Activated T-helper 1 cell treated with anti-CD3 and anti-CD28 coated beads, Interleukin-12 subunit alpha, Interleukin-12 subunit beta, Interleukin-2, Interleukin-4 antibody, amounts not matched to agents 30 ng/mL and 10 ng/mL and 1 ng/mL, durations not matched to agents 14 hours and 24 hours and 36 hours (primary cell): Measurements from ENCODE around the gene INTS7. TPM values are rescaled to one million over a fixed set of nuclear protein-coding genes. Genes with fewer than 3 reads are reported as not detected.
"Not testable (repeated sequence)": the region's sequence is repeated elsewhere in the genome, so short reads cannot be mapped to it uniquely, and the experiment has no call there.

Experiments used
- DNase-seq: peaks from one replicate; pipeline ENCODE4 v3.0.0; 2021; ENCODE audit warnings: low spot score
- H3K27ac Mint-ChIP-seq: one replicate; pipeline ENCODE4 v1.8.0; 2021; ENCODE audit warnings: mild to moderate bottlenecking, mixed read lengths
- H3K27me3 Mint-ChIP-seq: one replicate; pipeline ENCODE4 v1.8.0; 2022; ENCODE audit warnings: mild to moderate bottlenecking, moderate library complexity, mixed read lengths; ENCODE audit not compliant: insufficient read depth
- H3K36me3 Mint-ChIP-seq: one replicate; pipeline ENCODE4 v1.8.0; 2021; ENCODE audit warnings: low read depth, mixed read lengths
- H3K4me1 Mint-ChIP-seq: one replicate; pipeline ENCODE4 v1.8.0; 2021; ENCODE audit warnings: low read depth, mixed read lengths
- H3K4me3 Mint-ChIP-seq: one replicate; pipeline ENCODE4 v1.8.0; 2021; ENCODE audit warnings: mild to moderate bottlenecking, moderate library complexity, mixed read lengths
- H3K9me3 Mint-ChIP-seq: one replicate; pipeline ENCODE4 v1.8.0; 2021; ENCODE audit warnings: mixed read lengths
- intact Hi-C: fragments of 100-400 bp; cut with micrococcal nuclease; formaldehyde crosslinking; loops from one replicate; pipeline ENCODE4 v1.15.1; 2024
- total RNA-seq: library from RNA; stranded (reverse); gene quantifications from 2 replicates; pipeline ENCODE4 v1.2.3, GENCODE V29; 2022

Gene INTS7
- total RNA-seq, 1 donor from 2014 or later = 33.2 TPM

GRCh38 chr1:211997426-211997825 is 37.9 kb downstream of the INTS7 start:
- H3K36me3 Mint-ChIP-seq = peaks cover 29% of the 10 kb centered on the region
- H3K4me3 Mint-ChIP-seq, H3K4me1 Mint-ChIP-seq, H3K9me3 Mint-ChIP-seq, DNase-seq, intact Hi-C loops, H3K27ac Mint-ChIP-seq, H3K27me3 Mint-ChIP-seq: not testable (repeated sequence)

GRCh38 chr1:211991695-211992094 is 43.7 kb downstream of the INTS7 start:
- DNase-seq = no peak
- no peak overlapping the region for H3K27ac Mint-ChIP-seq
- H3K27me3 Mint-ChIP-seq = no peaks in the 10 kb centered on the region
- peaks cover 21% of the 10 kb centered on the region for H3K4me1 Mint-ChIP-seq
- H3K4me3 Mint-ChIP-seq = no peak overlapping the region
- no peaks in the 10 kb centered on the region for H3K9me3 Mint-ChIP-seq
- peaks cover 28% of the 10 kb centered on the region for H3K36me3 Mint-ChIP-seq
- intact Hi-C loops = no loop called here

- H3K27me3 Mint-ChIP-seq = no peaks in the 10 kb centered on the region
- H3K27ac Mint-ChIP-seq = no peak overlapping the region
- no peak overlapping the region for H3K4me3 Mint-ChIP-seq
- intact Hi-C loops = no loop called here
- H3K9me3 Mint-ChIP-seq = no peaks in the 10 kb centered on the region
- peaks cover 34% of the 10 kb centered on the region for H3K36me3 Mint-ChIP-seq
- H3K4me1 Mint-ChIP-seq = peaks cover 25% of the 10 kb centered on the region
- DNase-seq = no peak
Measured at GRCh38 chr1:211986628-211987254, 48.6 kb downstream of the INTS7 start.

GRCh38 chr1:211985556-211986264 is 49.6 kb downstream of the INTS7 start:
- DNase-seq = no peak
- no peak overlapping the region for H3K4me3 Mint-ChIP-seq
- intact Hi-C loops = no loop called here
- no peak overlapping the region for H3K27ac Mint-ChIP-seq
- no peaks in the 10 kb centered on the region for H3K27me3 Mint-ChIP-seq
- H3K4me1 Mint-ChIP-seq = peaks cover 18% of the 10 kb centered on the region
- H3K36me3 Mint-ChIP-seq = peaks cover 33% of the 10 kb centered on the region
- H3K9me3 Mint-ChIP-seq = no peaks in the 10 kb centered on the region

- intact Hi-C loops = no loop called here
- peaks cover 47% of the 10 kb centered on the region for H3K36me3 Mint-ChIP-seq
- H3K27me3 Mint-ChIP-seq = no peaks in the 10 kb centered on the region
- no peak overlapping the region for H3K27ac Mint-ChIP-seq
- no peak for DNase-seq
- no peaks in the 10 kb centered on the region for H3K4me1 Mint-ChIP-seq
- no peak overlapping the region for H3K4me3 Mint-ChIP-seq
- no peaks in the 10 kb centered on the region for H3K9me3 Mint-ChIP-seq
Measured at GRCh38 chr1:211978596-211978995, 56.8 kb downstream of the INTS7 start.

- H3K27ac Mint-ChIP-seq = no peak overlapping the region
- intact Hi-C loops = no loop called here
- H3K36me3 Mint-ChIP-seq = peaks cover 37% of the 10 kb centered on the region
- H3K9me3 Mint-ChIP-seq = no peaks in the 10 kb centered on the region
- no peaks in the 10 kb centered on the region for H3K27me3 Mint-ChIP-seq
- no peaks in the 10 kb centered on the region for H3K4me1 Mint-ChIP-seq
- no peak overlapping the region for H3K4me3 Mint-ChIP-seq
- no peak for DNase-seq
Measured at GRCh38 chr1:211975152-211975941, 60.0 kb downstream of the INTS7 start.

- H3K36me3 Mint-ChIP-seq = peaks cover 27% of the 10 kb centered on the region
Measured at GRCh38 chr1:211973541-211973940, 61.8 kb downstream of the INTS7 start.

GRCh38 chr1:211968200-211968834 is 67.0 kb downstream of the INTS7 start:
- H3K36me3 Mint-ChIP-seq = peaks cover 28% of the 10 kb centered on the region
- no peaks in the 10 kb centered on the region for H3K27me3 Mint-ChIP-seq
- intact Hi-C loops = no loop called here
- no peak overlapping the region for H3K27ac Mint-ChIP-seq
- H3K9me3 Mint-ChIP-seq = no peaks in the 10 kb centered on the region
- H3K4me1 Mint-ChIP-seq = no peaks in the 10 kb centered on the region
- DNase-seq = no peak
- H3K4me3 Mint-ChIP-seq = no peak overlapping the region

More at GRCh38 chr1:211973541-211973940, 61.8 kb downstream of the INTS7 start:
- H3K27ac Mint-ChIP-seq = no peak overlapping the region
- DNase-seq = no peak
- no peak overlapping the region for H3K4me3 Mint-ChIP-seq
- H3K27me3 Mint-ChIP-seq = no peaks in the 10 kb centered on the region
- H3K9me3 Mint-ChIP-seq = no peaks in the 10 kb centered on the region
- no peaks in the 10 kb centered on the region for H3K4me1 Mint-ChIP-seq
- intact Hi-C loops = no loop called here

- Mint-ChIP-seq H3K9me3 (no peaks in the 10 kb centered on the region), H3K36me3 (peaks cover 33% of the 10 kb centered on the region), H3K4me3 (no peak overlapping the region), H3K4me1 (no peaks in the 10 kb centered on the region), H3K27me3 (no peaks in the 10 kb centered on the region), H3K27ac (no peak overlapping the region)
- no peak for DNase-seq
- intact Hi-C loops = no loop called here
Measured at GRCh38 chr1:211967704-211968103, 67.7 kb downstream of the INTS7 start.

- Mint-ChIP-seq H3K4me1 (no peaks in the 10 kb centered on the region), H3K4me3 (no peak overlapping the region), H3K27ac (no peak overlapping the region), H3K9me3 (no peaks in the 10 kb centered on the region), H3K36me3 (peaks cover 45% of the 10 kb centered on the region), H3K27me3 (no peaks in the 10 kb centered on the region)
- intact Hi-C loops = no loop called here
- DNase-seq = no peak
Measured at GRCh38 chr1:211965108-211965805, 70.1 kb downstream of the INTS7 start.

- Mint-ChIP-seq H3K27ac (no peak overlapping the region), H3K9me3 (no peaks in the 10 kb centered on the region), H3K4me1 (no peaks in the 10 kb centered on the region), H3K36me3 (peaks cover 57% of the 10 kb centered on the region), H3K27me3 (no peaks in the 10 kb centered on the region), H3K4me3 (no peak overlapping the region)
- intact Hi-C loops = no loop called here
- DNase-seq = no peak
Measured at GRCh38 chr1:211959680-211960079, 75.7 kb downstream of the INTS7 start.

- Mint-ChIP-seq H3K9me3 (no peaks in the 10 kb centered on the region), H3K4me3 (no peak overlapping the region), H3K27me3 (no peaks in the 10 kb centered on the region), H3K4me1 (no peaks in the 10 kb centered on the region), H3K27ac (no peak overlapping the region), H3K36me3 (peaks cover 54% of the 10 kb centered on the region)
- intact Hi-C loops = no loop called here
- no peak for DNase-seq
Measured at GRCh38 chr1:211959221-211959620, 76.1 kb downstream of the INTS7 start.
